Measurements from ENCODE around the gene LIFR. TPM values are rescaled to one million over a fixed set of nuclear protein-coding genes. Genes with fewer than 3 reads are reported as not detected.

The LIFR gene
- total RNA-seq, 1 donor from 2014 or later: 7.5 TPM

GRCh38 chr5:38472541-38472940, 83.9 kb downstream of the LIFR start:
- Mint-ChIP-seq H3K36me3 (ENCODE audit: low read depth) (no peaks in the 10 kb centered on the region), H3K9me3 (ENCODE audit: low read depth) (no peaks in the 10 kb centered on the region), H3K27ac (ENCODE audit: unreplicated experiment) (no peak overlapping the region), H3K27me3 (ENCODE audit: low read depth) (no peaks in the 10 kb centered on the region), H3K4me1 (ENCODE audit: low read depth) (peaks cover 20% of the 10 kb centered on the region), H3K4me3 (ENCODE audit: unreplicated experiment) (no peak overlapping the region)
- DNase-seq (ENCODE audit: low spot score): no peak
- TF ChIP-seq, protein P1, sequence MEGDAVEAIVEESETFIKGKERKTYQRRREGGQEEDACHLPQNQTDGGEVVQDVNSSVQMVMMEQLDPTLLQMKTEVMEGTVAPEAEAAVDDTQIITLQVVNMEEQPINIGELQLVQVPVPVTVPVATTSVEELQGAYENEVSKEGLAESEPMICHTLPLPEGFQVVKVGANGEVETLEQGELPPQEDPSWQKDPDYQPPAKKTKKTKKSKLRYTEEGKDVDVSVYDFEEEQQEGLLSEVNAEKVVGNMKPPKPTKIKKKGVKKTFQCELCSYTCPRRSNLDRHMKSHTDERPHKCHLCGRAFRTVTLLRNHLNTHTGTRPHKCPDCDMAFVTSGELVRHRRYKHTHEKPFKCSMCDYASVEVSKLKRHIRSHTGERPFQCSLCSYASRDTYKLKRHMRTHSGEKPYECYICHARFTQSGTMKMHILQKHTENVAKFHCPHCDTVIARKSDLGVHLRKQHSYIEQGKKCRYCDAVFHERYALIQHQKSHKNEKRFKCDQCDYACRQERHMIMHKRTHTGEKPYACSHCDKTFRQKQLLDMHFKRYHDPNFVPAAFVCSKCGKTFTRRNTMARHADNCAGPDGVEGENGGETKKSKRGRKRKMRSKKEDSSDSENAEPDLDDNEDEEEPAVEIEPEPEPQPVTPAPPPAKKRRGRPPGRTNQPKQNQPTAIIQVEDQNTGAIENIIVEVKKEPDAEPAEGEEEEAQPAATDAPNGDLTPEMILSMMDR (IDR thresholded peaks at IDR 0.05): no peak

GRCh38 chr5:38471709-38472108, 84.7 kb downstream of the LIFR start:
- no peak overlapping the region for H3K27ac Mint-ChIP-seq (ENCODE audit: unreplicated experiment)
- peaks cover 29% of the 10 kb centered on the region for H3K4me1 Mint-ChIP-seq (ENCODE audit: low read depth)
- no peaks in the 10 kb centered on the region for H3K36me3 Mint-ChIP-seq (ENCODE audit: low read depth)
- no peak overlapping the region for H3K4me3 Mint-ChIP-seq (ENCODE audit: unreplicated experiment)
- H3K9me3 Mint-ChIP-seq (ENCODE audit: low read depth): no peaks in the 10 kb centered on the region
- TF ChIP-seq, protein P1 (IDR thresholded peaks at IDR 0.05): no peak
- no peaks in the 10 kb centered on the region for H3K27me3 Mint-ChIP-seq (ENCODE audit: low read depth)
- no peak for DNase-seq (ENCODE audit: low spot score)

GRCh38 chr5:38469707-38470267, 86.7 kb downstream of the LIFR start:
- no peak for DNase-seq (ENCODE audit: low spot score)
- Mint-ChIP-seq H3K36me3 (ENCODE audit: low read depth) (no peaks in the 10 kb centered on the region), H3K9me3 (ENCODE audit: low read depth) (no peaks in the 10 kb centered on the region), H3K27me3 (ENCODE audit: low read depth) (no peaks in the 10 kb centered on the region), H3K4me1 (ENCODE audit: low read depth) (peaks cover 30% of the 10 kb centered on the region), H3K4me3 (ENCODE audit: unreplicated experiment) (no peak overlapping the region), H3K27ac (ENCODE audit: unreplicated experiment) (no peak overlapping the region)
- TF ChIP-seq, protein P1 (IDR thresholded peaks at IDR 0.05): no peak

DNA sequence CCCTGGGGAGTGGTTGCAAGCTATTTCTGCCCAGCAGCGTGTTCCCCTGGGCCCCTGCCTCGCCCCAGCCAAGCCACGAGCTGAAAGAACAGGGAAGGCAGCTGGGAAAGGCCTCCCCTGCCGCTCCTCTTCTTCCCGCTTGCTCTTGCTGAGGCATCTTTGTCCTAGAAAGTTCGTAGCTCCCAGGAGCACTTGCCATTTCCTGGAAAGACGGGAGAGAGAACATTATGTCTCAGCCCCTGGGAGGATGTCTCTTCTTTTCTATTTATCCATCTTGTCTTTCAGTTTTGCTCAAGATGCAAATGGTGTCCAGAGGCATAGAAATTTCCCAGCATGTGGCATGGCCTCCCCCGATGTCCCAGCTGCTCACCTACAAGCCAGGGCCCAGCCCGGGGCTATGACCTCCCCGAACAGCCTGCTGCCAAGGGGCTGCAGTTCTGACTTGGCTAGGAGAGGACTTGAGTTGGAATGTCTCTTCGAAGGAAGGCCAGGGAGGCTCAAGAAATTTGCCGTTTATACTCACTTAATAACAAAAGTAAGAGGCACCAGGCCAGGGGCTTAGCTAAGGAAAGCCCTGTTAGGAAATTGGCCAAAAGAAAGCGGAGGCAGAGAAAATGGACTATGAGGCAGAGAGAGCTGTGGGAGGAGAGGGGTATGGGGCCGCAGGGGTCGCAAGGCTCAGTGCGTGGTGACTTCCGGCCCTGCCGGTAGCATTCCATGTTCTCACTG, 87.3 kb downstream of the LIFR start:
- H3K27ac Mint-ChIP-seq (ENCODE audit: unreplicated experiment): peak overlapping the region; percentile 82
- no peak for DNase-seq (ENCODE audit: low spot score)
- no peaks in the 10 kb centered on the region for H3K36me3 Mint-ChIP-seq (ENCODE audit: low read depth)
- TF ChIP-seq, protein P1 (IDR thresholded peaks at IDR 0.05): no peak
- no peaks in the 10 kb centered on the region for H3K27me3 Mint-ChIP-seq (ENCODE audit: low read depth)
- peaks cover 30% of the 10 kb centered on the region for H3K4me1 Mint-ChIP-seq (ENCODE audit: low read depth)
- no peaks in the 10 kb centered on the region for H3K9me3 Mint-ChIP-seq (ENCODE audit: low read depth)
- no peak overlapping the region for H3K4me3 Mint-ChIP-seq (ENCODE audit: unreplicated experiment)

GRCh38 chr5:38468202-38468673, 88.2 kb downstream of the LIFR start:
- H3K4me3 Mint-ChIP-seq (ENCODE audit: unreplicated experiment): peak overlapping the region; percentile 17
- H3K27ac Mint-ChIP-seq (ENCODE audit: unreplicated experiment): peak overlapping the region; percentile 94
- H3K4me1 Mint-ChIP-seq (ENCODE audit: low read depth): peaks cover 30% of the 10 kb centered on the region
- TF ChIP-seq, protein P1 (IDR thresholded peaks at IDR 0.05): no peak
- no peaks in the 10 kb centered on the region for H3K27me3 Mint-ChIP-seq (ENCODE audit: low read depth)
- H3K36me3 Mint-ChIP-seq (ENCODE audit: low read depth): no peaks in the 10 kb centered on the region
- no peaks in the 10 kb centered on the region for H3K9me3 Mint-ChIP-seq (ENCODE audit: low read depth)
- DNase-seq (ENCODE audit: low spot score): no peak

Data from chondrocyte (in vitro differentiated cells).